PC-9 (cell line): ENCODE measurements around the gene RTKN2. TPM values are rescaled to one million over a fixed set of nuclear protein-coding genes. Genes with fewer than 3 reads are reported as not detected.

Experiments
- BruUV-seq: library from RNA; stranded (reverse); fragments of 400-500 nt; replicated peaks from 2 replicates; lab custom pipeline; 2021; lab: Mats Ljungman, UMichigan
- CTCF ChIA-PET: fragments of 300-600 bp; sonication (Branson Sonifier 250); formaldehyde crosslinking; loops from one replicate; lab custom pipeline; 2022; ENCODE audit warnings: antibody characterized with exemption; lab: Charles Lee
- POLR2A ChIA-PET: fragments of 300-600 bp; sonication (Branson Sonifier 250); formaldehyde crosslinking; loops from one replicate; lab custom pipeline; 2022; ENCODE audit warnings: antibody characterized with exemption; ENCODE audit not compliant: unreplicated experiment; lab: Charles Lee
- DNase-seq, 2 experiments: peaks; one replicate each; pipeline versions ENCODE4 v3.0.0 to v3.0.0-alpha.2; 2015 to 2022; ENCODE audit warnings: mixed read lengths in 1 of 2
- H2AFZ ChIP-seq: fragments of 200-600 bp; sonication (generic); 2 replicates; pipeline ENCODE4 v1.8.1; 2017; ENCODE audit warnings: antibody characterized with exemption
- H3F3A ChIP-seq: fragments of 200-600 bp; sonication (generic); 2 replicates; pipeline ENCODE4 v1.8.1; 2017; ENCODE audit warnings: antibody characterized with exemption, mild to moderate bottlenecking, low read depth; ENCODE audit not compliant: insufficient read depth
- H3K27ac ChIP-seq: fragments of 200-600 bp; sonication (generic); 2 replicates; pipeline ENCODE4 v1.6.1; 2016; ENCODE audit warnings: mixed run types
- H3K27me3 ChIP-seq: fragments of 200-600 bp; sonication (generic); 2 replicates; pipeline ENCODE4 v1.6.1; 2016; ENCODE audit warnings: low read depth, mixed run types; ENCODE audit not compliant: insufficient read depth
- H3K36me3 ChIP-seq: fragments of 200-600 bp; sonication (generic); 2 replicates; pipeline ENCODE4 v1.6.1; 2016; ENCODE audit warnings: low read depth, mixed run types
- H3K4me1 ChIP-seq: fragments of 200-600 bp; sonication (generic); replicated peaks from 2 replicates; pipeline ENCODE4 v1.6.1; 2016; ENCODE audit warnings: mixed run types; ENCODE audit not compliant: insufficient read depth
- H3K4me2 ChIP-seq: fragments of 200-600 bp; sonication (generic); 2 replicates; pipeline ENCODE4 v1.6.1; 2017; ENCODE audit warnings: mixed run types
- H3K4me3 ChIP-seq: fragments of 200-600 bp; sonication (generic); 2 replicates; pipeline ENCODE4 v1.6.1; 2016; ENCODE audit warnings: mixed run types
- H3K79me2 ChIP-seq: fragments of 200-600 bp; sonication (generic); 2 replicates; pipeline ENCODE4 v1.6.1; 2017; ENCODE audit warnings: low read depth, mixed run types
- H3K9me2 ChIP-seq: fragments of 200-600 bp; sonication (generic); 2 replicates; pipeline ENCODE4 v1.8.1; 2017; ENCODE audit warnings: mild to moderate bottlenecking; ENCODE audit not compliant: insufficient read depth
- H3K9me3 ChIP-seq: fragments of 200-600 bp; sonication (generic); 2 replicates; pipeline ENCODE4 v1.8.1; 2016; ENCODE audit warnings: low read depth; ENCODE audit not compliant: insufficient read depth
- H4K20me1 ChIP-seq: fragments of 200-600 bp; sonication (generic); 2 replicates; pipeline ENCODE4 v1.8.1; 2017; ENCODE audit not compliant: insufficient read depth
- CTCF ChIP-seq: fragments of 200-600 bp; sonication (generic); conservative IDR thresholded peaks from 2 replicates; pipeline ENCODE4 v1.6.1; 2017; ENCODE audit warnings: mixed run types, antibody characterized with exemption, mild to moderate bottlenecking, moderate library complexity
- EZH2 ChIP-seq: fragments of 200-600 bp; sonication (generic); IDR thresholded peaks from 2 replicates; pipeline ENCODE4 v1.8.0; 2017; ENCODE audit warnings: antibody characterized with exemption, low read depth
- intact Hi-C: fragments of 100-400 bp; cut with micrococcal nuclease; formaldehyde crosslinking; loops from one replicate; pipeline ENCODE4 v1.10.0; 2022; ENCODE audit not compliant: unreplicated experiment
- total RNA-seq: library from RNA; stranded (reverse); gene quantifications from 2 replicates; pipeline ENCODE4 v1.2.3, GENCODE V29; 2021

The RTKN2 gene
- total RNA-seq, 1 experiment from 2014 or later: 18.5 TPM

- TF ChIP-seq CTCF (no peak), EZH2 (no peak)
- Histone ChIP-seq H3K4me1 (peaks cover 33% of the 10 kb centered on the region), H3K4me2 (peak overlapping the region; percentile 90), H3K36me3 (no peaks in the 10 kb centered on the region), H3K4me3 (peak overlapping the region; percentile 95), H3K9me2 (no peaks in the 10 kb centered on the region), H3K27ac (no peak overlapping the region), H3K27me3 (no peaks in the 10 kb centered on the region), H4K20me1 (no peaks in the 10 kb centered on the region), H3F3A (peaks cover 11% of the 10 kb centered on the region; the same call in 1 of the 2 replicates), H3K9me3 (no peaks in the 10 kb centered on the region), H3K79me2 (peaks cover 46% of the 10 kb centered on the region), H2AFZ (peak overlapping the region; percentile 92)
- ChIA-PET CTCF (no interaction called here), POLR2A (interaction anchor here (0.6 to 0.7 kb wide), 2 partner anchors 11 to 536 kb away, joined by 3 to 7 read pairs; partner anchors contain the start of gene ADO)
- TSS peak; percentile 70 for BruUV-seq
- intact Hi-C loops: loop anchor here (1.0 to 5.0 kb wide), 5 partner anchors 54 to 549 kb away; partner anchors contain the start of gene EGR2
- no peak for DNase-seq
Observed at GRCh38 chr10:62268027-62268398, 631 bp downstream of the RTKN2 start.

GRCh38 chr10:62266611-62267010 is 2.0 kb downstream of the RTKN2 start:
- BruUV-seq: no TSS peak
- no peak for DNase-seq
- no peaks in the 10 kb centered on the region for H4K20me1 ChIP-seq
- no peaks in the 10 kb centered on the region for H3K27me3 ChIP-seq
- H3K4me3 ChIP-seq: no peak overlapping the region; the same call in 1 of the 2 replicates
- no peak overlapping the region for H3K27ac ChIP-seq
- POLR2A ChIA-PET: interaction anchor here (0.6 kb wide), 3 partner anchors 117 to 1363 kb away, joined by 3 to 7 read pairs (median 3); no protein-coding TSS in a partner anchor
- H3K9me2 ChIP-seq: no peaks in the 10 kb centered on the region
- H3K4me1 ChIP-seq: peaks cover 33% of the 10 kb centered on the region
- no peak for TF ChIP-seq CTCF
- TF ChIP-seq EZH2: no peak
- H3K4me2 ChIP-seq: peak overlapping the region; percentile 90
- H3K9me3 ChIP-seq: no peaks in the 10 kb centered on the region
- CTCF ChIA-PET: interaction anchor here (0.6 to 0.7 kb wide), 2 partner anchors 431 to 1099 kb away, joined by 3 read pairs; no protein-coding TSS in a partner anchor
- H3F3A ChIP-seq: peaks cover 11% of the 10 kb centered on the region; the same call in 1 of the 2 replicates
- H2AFZ ChIP-seq: no peak overlapping the region
- H3K36me3 ChIP-seq: no peaks in the 10 kb centered on the region
- peaks cover 47% of the 10 kb centered on the region for H3K79me2 ChIP-seq
- intact Hi-C loops: loop anchor here (5.0 kb wide), 2 partner anchors 56 to 551 kb away; partner anchors contain the start of gene EGR2

GRCh38 chr10:62266147-62266546 is 2.5 kb downstream of the RTKN2 start:
- Histone ChIP-seq H3K9me3 (no peaks in the 10 kb centered on the region), H2AFZ (no peak overlapping the region), H3K36me3 (no peaks in the 10 kb centered on the region), H3F3A (peaks cover 11% of the 10 kb centered on the region; the same call in 1 of the 2 replicates), H3K79me2 (peaks cover 47% of the 10 kb centered on the region), H3K4me2 (no peak overlapping the region), H4K20me1 (no peaks in the 10 kb centered on the region), H3K27ac (no peak overlapping the region), H3K9me2 (no peaks in the 10 kb centered on the region), H3K27me3 (no peaks in the 10 kb centered on the region), H3K4me3 (no peak overlapping the region), H3K4me1 (peaks cover 33% of the 10 kb centered on the region)
- no TSS peak for BruUV-seq
- no peak for TF ChIP-seq CTCF
- TF ChIP-seq EZH2: no peak
- ChIA-PET CTCF (interaction anchor here (0.5 to 1.7 kb wide), 4 partner anchors 10 to 1100 kb away, joined by 3 to 6 read pairs (median 4); no protein-coding TSS in a partner anchor), POLR2A (interaction anchor here (0.6 to 0.7 kb wide), 3 partner anchors 151 to 1363 kb away, joined by 3 to 9 read pairs (median 7); no protein-coding TSS in a partner anchor)
- intact Hi-C loops: loop anchor here (5.0 kb wide), 2 partner anchors 56 to 551 kb away; partner anchors contain the start of gene EGR2
- no peak for DNase-seq
